Suprapubic skin (tissue), 3 donors: ENCODE results near the gene PIK3AP1.

Source experiments
- CTCF ChIP-seq, 2 donors: fragments of 200-600 bp in 1 of 2; fragments of 450-650 bp in 1 of 2; sonication (generic) in 1 of 2; IDR thresholded peaks; one replicate each; pipeline ENCODE4 v1.5.1; 2016 to 2019; ENCODE audit warnings: antibody characterized with exemption in 2 of 2, mild to moderate bottlenecking in 1 of 2, moderate library complexity in 1 of 2
- POLR2A ChIP-seq, 2 donors: fragments of 450-650 bp; IDR thresholded peaks; one replicate each; pipeline ENCODE4 v1.6.1; 2017; ENCODE audit warnings: antibody characterized with exemption in 2 of 2, mild to moderate bottlenecking in 2 of 2, moderate library complexity in 2 of 2

- TF ChIP-seq POLR2A (IDR thresholded peaks at IDR 0.05) (no peak), CTCF (IDR thresholded peaks at IDR 0.05) (no peak)
Measured at GRCh38 chr10:96678725-96679124, 41.6 kb downstream of the PIK3AP1 start.
